Keratinocyte (primary cell): ENCODE data around the gene PKN2. TPM values are rescaled to one million over a fixed set of nuclear protein-coding genes. Genes with fewer than 3 reads are reported as not detected.

Experiments
- DNase-seq: peaks from one replicate; pipeline ENCODE4 v3.0.0-alpha.2; 2011; ENCODE audit warnings: low read depth, missing footprints, low spot score
- FAIRE-seq: peaks from 2 replicates; lab custom pipeline; 2011; peaks lifted over from hg19 to GRCh38; lab: Jason Lieb, UNC
- H2AFZ ChIP-seq: 2 replicates; pipeline ENCODE4 v1.6.0; 2012; ENCODE audit warnings: low read length, control low read depth, inconsistent platforms; ENCODE audit not compliant: control insufficient read depth
- H3K27ac ChIP-seq: 2 replicates; pipeline ENCODE4 v1.5.1; 2011; ENCODE audit warnings: low read length; ENCODE audit not compliant: control insufficient read depth, insufficient read depth
- H3K27me3 ChIP-seq: 3 replicates; pipeline ENCODE4 v1.6.0; 2011; ENCODE audit warnings: low read length; ENCODE audit not compliant: control insufficient read depth, insufficient read depth; ENCODE audit errors: extremely low read depth
- H3K36me3 ChIP-seq, 2 experiments: 2 replicates in 1 of 2; 3 replicates in 1 of 2; pipeline ENCODE4 v1.5.1; 2011; ENCODE audit warnings: low read length in 2 of 2, mild to moderate bottlenecking in 1 of 2; ENCODE audit not compliant: control insufficient read depth in 2 of 2, insufficient read depth in 2 of 2; ENCODE audit errors: extremely low read depth in 1 of 2
- H3K4me1 ChIP-seq: 3 replicates; pipeline ENCODE4 v1.5.1; 2011; ENCODE audit warnings: low read length; ENCODE audit not compliant: control insufficient read depth, insufficient read depth; ENCODE audit errors: extremely low read depth
- H3K4me2 ChIP-seq: 3 replicates; pipeline ENCODE4 v1.6.0; 2011; ENCODE audit warnings: low read depth, low read length; ENCODE audit not compliant: control insufficient read depth, insufficient read depth; ENCODE audit errors: extremely low read depth
- H3K4me3 ChIP-seq, 3 experiments: fragments of 200-600 bp in 1 of 3; sonication (generic) in 1 of 3; 2 replicates in 2 of 3; 3 replicates in 1 of 3; pipeline ENCODE4 v1.5.1; 2011 to 2016; ENCODE audit warnings: low read length in 3 of 3, mild to moderate bottlenecking in 3 of 3, control low read depth in 2 of 3, inconsistent platforms in 1 of 3, low read depth in 1 of 3, mixed read lengths in 1 of 3, mixed run types in 1 of 3, moderate library complexity in 1 of 3; ENCODE audit not compliant: control insufficient read depth in 2 of 3, insufficient read depth in 2 of 3; ENCODE audit errors: extremely low read depth in 1 of 3
- H3K79me2 ChIP-seq: 2 replicates; pipeline ENCODE4 v1.6.0; 2012; ENCODE audit warnings: low read length; ENCODE audit not compliant: control insufficient read depth, insufficient read depth
- H3K9ac ChIP-seq: 3 replicates; pipeline ENCODE4 v1.6.0; 2011; ENCODE audit warnings: low read length; ENCODE audit not compliant: control insufficient read depth, insufficient read depth; ENCODE audit errors: extremely low read depth
- H3K9me1 ChIP-seq: 3 replicates; pipeline ENCODE4 v1.6.0; 2011; ENCODE audit warnings: low read length; ENCODE audit not compliant: control insufficient read depth, insufficient read depth; ENCODE audit errors: extremely low read depth
- H3K9me3 ChIP-seq: 2 replicates; pipeline ENCODE4 v1.5.1; 2012; ENCODE audit warnings: low read depth, low read length; ENCODE audit not compliant: control insufficient read depth
- H4K20me1 ChIP-seq: 3 replicates; pipeline ENCODE4 v1.6.0; 2011; ENCODE audit warnings: low read length; ENCODE audit not compliant: control insufficient read depth, insufficient read depth; ENCODE audit errors: extremely low read depth
- EZH2 ChIP-seq: IDR thresholded peaks from one replicate; pipeline ENCODE4 v1.6.1; 2012; ENCODE audit warnings: inconsistent platforms, mild to moderate bottlenecking, low read length, moderate library complexity
- dilution Hi-C: fragments of 300-500 bp; cut with MboI; formaldehyde crosslinking; loops from one replicate; pipeline ENCODE4 v1.7.0; 2020; ENCODE audit warnings: low sequenced_read_pairs; ENCODE audit not compliant: extremely low pct_ligation_motif_present
- polyA plus RNA-seq, 5 experiments: library from polyadenylated mRNA; depleted of rRNA in 3 of 5; stranded (reverse) in 3 of 5; stranded (forward) in 1 of 5; unstranded in 1 of 5; fragments of >200 nt; gene quantifications; 1 replicate in 1 of 5; 2 replicates in 3 of 5; 3 replicates in 1 of 5; pipeline versions ENCODE4 v1.2.1 to v1.2.3, GENCODE V29; 2011 to 2012; ENCODE audit warnings: missing spikeins in 2 of 5, low read depth in 1 of 5, low replicate concordance in 1 of 5
- TF ChIP-seq, protein P1 (sequence below), 3 experiments: IDR thresholded peaks in 1 of 3; conservative IDR thresholded peaks in 1 of 3; optimal IDR thresholded peaks in 1 of 3; 2 replicates in 2 of 3; 3 replicates in 1 of 3; pipeline versions ENCODE3 to v1.5.1; 2011; ENCODE audit warnings: low read length in 3 of 3, mild to moderate bottlenecking in 3 of 3, moderate library complexity in 2 of 3, control low read depth in 1 of 3, inconsistent platforms in 1 of 3; ENCODE audit not compliant: insufficient read depth in 2 of 3; ENCODE audit errors: extremely low read depth in 1 of 3

PKN2 gene
- polyA plus RNA-seq, 1 donor (not counting 4 experiments of a cell fraction or from before 2014, with no cell fraction given) = 30.8 TPM

DNA sequence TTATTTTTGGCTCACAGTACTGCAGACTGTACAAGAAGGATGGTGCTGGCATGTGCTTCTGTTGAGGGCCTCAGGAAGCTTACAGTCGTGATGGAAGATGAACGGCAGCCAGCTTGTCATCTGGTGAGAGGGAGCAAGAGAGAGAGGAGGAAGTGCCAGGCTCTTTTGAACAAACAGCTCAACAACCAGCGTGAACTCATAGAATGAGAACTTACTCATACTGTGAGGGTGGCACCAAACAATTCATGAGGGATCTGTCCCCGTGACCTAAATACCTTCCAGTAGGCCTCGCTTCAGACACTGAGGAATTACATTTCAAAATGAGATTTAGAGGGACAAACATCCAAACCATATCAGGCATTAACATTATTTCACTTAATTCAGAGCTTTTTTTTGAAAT, 84.7 kb downstream of the PKN2 start:
- Histone ChIP-seq H3K79me2 (peaks cover 24% of the 10 kb centered on the region), H3K27ac (no peak overlapping the region), H3K4me3 (no peak overlapping the region), H3K9me1 (peaks cover 2% of the 10 kb centered on the region), H4K20me1 (no peaks in the 10 kb centered on the region), H3K27me3 (no peaks in the 10 kb centered on the region), H3K36me3 (no peaks in the 10 kb centered on the region), H2AFZ (no peak overlapping the region), H3K9ac (no peak overlapping the region), H3K4me2 (no peak overlapping the region), H3K9me3 (no peaks in the 10 kb centered on the region), H3K4me1 (peaks cover 9% of the 10 kb centered on the region)
- FAIRE-seq (peak; percentile 71), DNase-seq (no peak)
- TF ChIP-seq EZH2 = no peak
- dilution Hi-C loops = no loop called here

DNA sequence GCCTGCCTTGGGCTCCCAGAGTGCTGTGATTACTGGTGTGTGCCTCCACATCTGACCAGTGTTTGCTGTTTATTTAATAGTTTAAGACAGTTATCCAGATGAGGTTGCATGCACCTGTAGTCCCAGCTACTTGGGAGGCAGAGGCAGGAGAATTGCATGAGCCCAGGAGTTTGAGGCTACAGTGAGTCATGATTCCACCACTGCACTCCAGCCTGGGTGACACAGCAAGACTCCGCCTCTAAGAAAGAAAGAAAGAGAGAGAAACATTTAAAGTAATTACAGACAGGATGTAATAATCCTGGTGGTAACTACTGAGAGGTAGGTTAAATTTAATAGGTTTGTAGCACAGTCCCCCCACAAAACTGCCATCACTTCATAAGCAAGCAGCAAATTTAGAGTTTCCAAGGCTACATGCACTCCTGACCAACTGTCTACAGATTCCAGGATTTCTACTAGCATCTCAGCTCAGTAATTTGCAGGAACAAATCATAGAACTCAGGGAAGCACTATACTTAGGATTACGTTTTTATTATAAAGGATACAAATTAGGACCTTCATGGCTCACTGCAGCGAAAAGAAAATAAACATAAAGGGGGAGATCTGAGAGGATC, 89.6 kb downstream of the PKN2 start:
- peak overlapping the region in 2 of 3 experiments; percentile 26 to 50 for H3K4me3 ChIP-seq
- H4K20me1 ChIP-seq = no peaks in the 10 kb centered on the region
- peaks cover 2% of the 10 kb centered on the region for H3K79me2 ChIP-seq
- H3K4me1 ChIP-seq = peaks cover 25% of the 10 kb centered on the region
- H3K36me3 ChIP-seq = peaks cover 0 to 5% of the 10 kb centered on the region in 2 experiments
- H3K27me3 ChIP-seq = no peaks in the 10 kb centered on the region
- dilution Hi-C loops = no loop called here
- peaks cover 2% of the 10 kb centered on the region for H3K9me1 ChIP-seq
- TF ChIP-seq, protein P1, sequence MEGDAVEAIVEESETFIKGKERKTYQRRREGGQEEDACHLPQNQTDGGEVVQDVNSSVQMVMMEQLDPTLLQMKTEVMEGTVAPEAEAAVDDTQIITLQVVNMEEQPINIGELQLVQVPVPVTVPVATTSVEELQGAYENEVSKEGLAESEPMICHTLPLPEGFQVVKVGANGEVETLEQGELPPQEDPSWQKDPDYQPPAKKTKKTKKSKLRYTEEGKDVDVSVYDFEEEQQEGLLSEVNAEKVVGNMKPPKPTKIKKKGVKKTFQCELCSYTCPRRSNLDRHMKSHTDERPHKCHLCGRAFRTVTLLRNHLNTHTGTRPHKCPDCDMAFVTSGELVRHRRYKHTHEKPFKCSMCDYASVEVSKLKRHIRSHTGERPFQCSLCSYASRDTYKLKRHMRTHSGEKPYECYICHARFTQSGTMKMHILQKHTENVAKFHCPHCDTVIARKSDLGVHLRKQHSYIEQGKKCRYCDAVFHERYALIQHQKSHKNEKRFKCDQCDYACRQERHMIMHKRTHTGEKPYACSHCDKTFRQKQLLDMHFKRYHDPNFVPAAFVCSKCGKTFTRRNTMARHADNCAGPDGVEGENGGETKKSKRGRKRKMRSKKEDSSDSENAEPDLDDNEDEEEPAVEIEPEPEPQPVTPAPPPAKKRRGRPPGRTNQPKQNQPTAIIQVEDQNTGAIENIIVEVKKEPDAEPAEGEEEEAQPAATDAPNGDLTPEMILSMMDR (optimal IDR thresholded peaks at IDR 0.05 in 1 of 3, IDR thresholded peaks at IDR 0.05 in 1 of 3, conservative IDR thresholded peaks at IDR 0.05 in 1 of 3; ENCODE audit: extremely low read depth in 1 of 3, insufficient read depth in 2 of 3, low read length in 3 of 3) = no peak
- TF ChIP-seq EZH2 = no peak
- peak overlapping the region; percentile 68 for H3K9ac ChIP-seq
- peak; percentile 44 for DNase-seq
- peak overlapping the region; percentile 63 for H3K4me2 ChIP-seq
- peak; percentile 98 for FAIRE-seq
- no peaks in the 10 kb centered on the region for H3K9me3 ChIP-seq
- peak overlapping the region; percentile 96 for H3K27ac ChIP-seq
- H2AFZ ChIP-seq = peak overlapping the region; percentile 49
